ENCODE data around the gene CCDC80. TPM values are rescaled to one million over a fixed set of nuclear protein-coding genes. Genes with fewer than 3 reads are reported as not detected.

The CCDC80 gene
- polyA plus RNA-seq, 3 donors: 0.05 TPM; not detected in 2

DNA sequence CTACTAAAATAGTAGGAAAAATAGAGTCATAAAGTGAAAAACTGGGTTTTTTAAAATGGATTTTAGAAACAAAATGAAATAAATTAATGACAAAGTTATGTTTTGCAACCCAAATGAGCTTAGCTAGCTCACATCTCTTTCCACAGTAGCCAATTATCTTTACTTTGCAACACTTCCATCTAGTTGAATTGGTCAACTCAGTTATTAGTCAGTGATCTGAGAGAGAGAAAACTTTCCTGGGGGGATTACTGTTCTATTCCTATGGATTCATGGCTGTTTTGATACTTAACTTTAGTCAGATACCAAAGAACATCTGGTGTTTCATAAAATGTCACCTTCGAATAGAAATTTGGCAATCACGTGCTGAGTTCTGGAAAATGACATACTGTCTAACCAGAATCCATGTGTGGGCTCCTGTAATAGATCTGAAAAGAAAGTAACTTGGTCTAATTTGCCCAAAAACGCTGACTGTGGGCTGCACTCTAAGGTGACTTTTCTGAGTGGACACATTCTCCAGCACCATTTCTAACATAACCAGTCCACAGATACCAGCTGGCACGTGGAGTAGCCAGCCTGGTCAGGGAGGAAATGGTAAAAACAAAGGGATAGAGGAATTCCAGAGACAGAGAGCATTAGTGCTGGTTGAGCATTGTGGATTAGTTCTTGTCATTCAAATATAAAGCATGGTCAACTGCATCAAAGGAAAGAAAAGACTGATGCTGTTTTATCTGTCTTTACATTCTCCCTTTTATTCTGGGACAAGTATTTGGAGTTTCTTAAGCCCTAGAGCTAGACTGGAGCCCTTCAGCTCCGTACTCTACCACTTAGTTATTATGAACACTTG lies 45.2 kb upstream of the CCDC80 start:
- H3K79me2 ChIP-seq (ENCODE audit: insufficient read depth, low read length): no peaks in the 10 kb centered on the region
- peaks cover 12 to 20% of the 10 kb centered on the region in 2 donors for H3K4me1 ChIP-seq (ENCODE audit: control insufficient read depth in 1 of 2, insufficient read depth in 2 of 2, low read length in 2 of 2)
- intact Hi-C loops (cut with micrococcal nuclease): no loop called here
- H4K20me1 ChIP-seq (ENCODE audit: insufficient read depth, low read length): no peaks in the 10 kb centered on the region
- Mint-ChIP-seq H3K36me3 (no peaks in the 10 kb centered on the region), H3K9me3 (no peaks in the 10 kb centered on the region), H3K4me3 (no peak overlapping the region), H3K4me1 (peaks cover 25% of the 10 kb centered on the region), H3K27me3 (ENCODE audit: low read depth in 3 of 3) (peaks cover 0 to 2% (median 1%) of the 10 kb centered on the region in 3 donors), H3K27ac (no peak overlapping the region)
- no peak overlapping the region for H3K9ac ChIP-seq (ENCODE audit: insufficient read depth, low read length, poor library complexity, severe bottlenecking)
- WGBS (ENCODE audit: insufficient coverage): 88% methylated on average over 2 of the region's 5 CpGs
- no peaks in the 10 kb centered on the region for H3K36me3 ChIP-seq (replicated peaks in 1 of 2; ENCODE audit: control insufficient read depth in 1 of 2, insufficient read depth in 2 of 2, low read length in 2 of 2)
- H3K27me3 ChIP-seq (ENCODE audit: control insufficient read depth in 2 of 2, insufficient read depth in 2 of 2, low read length in 2 of 2): no peaks in the 10 kb centered on the region
- H2AFZ ChIP-seq (ENCODE audit: insufficient read depth, low read depth, low read length, poor library complexity, severe bottlenecking): no peak overlapping the region
- H3K27ac ChIP-seq (ENCODE audit: low read depth in 1 of 2, low read length in 2 of 2): no peak overlapping the region
- H3K4me2 ChIP-seq (replicated peaks; ENCODE audit: extremely low read depth, low read length, poor library complexity, severe bottlenecking): no peak overlapping the region
- no peak overlapping the region for H3K4me3 ChIP-seq (replicated peaks in 1 of 3; ENCODE audit: low read depth in 2 of 3, low read length in 3 of 3)
- TF ChIP-seq, protein P1, sequence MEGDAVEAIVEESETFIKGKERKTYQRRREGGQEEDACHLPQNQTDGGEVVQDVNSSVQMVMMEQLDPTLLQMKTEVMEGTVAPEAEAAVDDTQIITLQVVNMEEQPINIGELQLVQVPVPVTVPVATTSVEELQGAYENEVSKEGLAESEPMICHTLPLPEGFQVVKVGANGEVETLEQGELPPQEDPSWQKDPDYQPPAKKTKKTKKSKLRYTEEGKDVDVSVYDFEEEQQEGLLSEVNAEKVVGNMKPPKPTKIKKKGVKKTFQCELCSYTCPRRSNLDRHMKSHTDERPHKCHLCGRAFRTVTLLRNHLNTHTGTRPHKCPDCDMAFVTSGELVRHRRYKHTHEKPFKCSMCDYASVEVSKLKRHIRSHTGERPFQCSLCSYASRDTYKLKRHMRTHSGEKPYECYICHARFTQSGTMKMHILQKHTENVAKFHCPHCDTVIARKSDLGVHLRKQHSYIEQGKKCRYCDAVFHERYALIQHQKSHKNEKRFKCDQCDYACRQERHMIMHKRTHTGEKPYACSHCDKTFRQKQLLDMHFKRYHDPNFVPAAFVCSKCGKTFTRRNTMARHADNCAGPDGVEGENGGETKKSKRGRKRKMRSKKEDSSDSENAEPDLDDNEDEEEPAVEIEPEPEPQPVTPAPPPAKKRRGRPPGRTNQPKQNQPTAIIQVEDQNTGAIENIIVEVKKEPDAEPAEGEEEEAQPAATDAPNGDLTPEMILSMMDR (IDR thresholded peaks at IDR 0.05): no peak
- no peak for DNase-seq
- no peaks in the 10 kb centered on the region for H3K9me3 ChIP-seq (replicated peaks in 1 of 2; ENCODE audit: control insufficient read depth in 1 of 2, insufficient read depth in 1 of 2, low read length in 2 of 2)

DNA sequence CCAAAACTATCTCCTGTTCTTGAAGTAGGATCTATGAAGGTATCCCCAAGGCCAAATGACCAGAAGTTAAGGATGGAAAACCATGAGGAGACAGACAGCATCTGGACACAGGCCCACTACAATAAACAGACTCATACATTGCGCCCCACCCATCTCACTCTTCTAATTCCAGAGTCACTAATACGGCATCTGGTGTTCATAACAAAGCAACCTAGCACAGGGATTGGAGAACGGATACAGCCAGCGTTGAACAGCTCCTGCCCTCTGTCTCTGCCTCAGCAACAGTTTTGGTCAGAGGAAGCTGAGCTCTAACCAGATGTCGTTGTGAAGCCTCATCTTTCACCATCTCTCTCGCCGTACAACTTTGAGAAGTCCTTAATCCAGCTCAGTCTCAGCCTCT lies 44.5 kb upstream of the CCDC80 start:
- no peak for DNase-seq
- Histone ChIP-seq H2AFZ (ENCODE audit: insufficient read depth, low read depth, low read length, poor library complexity, severe bottlenecking) (no peak overlapping the region), H3K4me1 (ENCODE audit: control insufficient read depth in 1 of 2, insufficient read depth in 2 of 2, low read length in 2 of 2) (peaks cover 12 to 20% of the 10 kb centered on the region in 2 donors), H3K4me3 (replicated peaks in 1 of 3; ENCODE audit: low read depth in 2 of 3, low read length in 3 of 3) (no peak overlapping the region), H3K27ac (ENCODE audit: low read depth in 1 of 2, low read length in 2 of 2) (no peak overlapping the region), H3K27me3 (ENCODE audit: control insufficient read depth in 2 of 2, insufficient read depth in 2 of 2, low read length in 2 of 2) (no peaks in the 10 kb centered on the region), H3K4me2 (replicated peaks; ENCODE audit: extremely low read depth, low read length, poor library complexity, severe bottlenecking) (no peak overlapping the region), H3K36me3 (replicated peaks in 1 of 2; ENCODE audit: control insufficient read depth in 1 of 2, insufficient read depth in 2 of 2, low read length in 2 of 2) (no peaks in the 10 kb centered on the region), H3K79me2 (ENCODE audit: insufficient read depth, low read length) (no peaks in the 10 kb centered on the region), H4K20me1 (ENCODE audit: insufficient read depth, low read length) (no peaks in the 10 kb centered on the region), H3K9me3 (replicated peaks in 1 of 2; ENCODE audit: control insufficient read depth in 1 of 2, insufficient read depth in 1 of 2, low read length in 2 of 2) (no peaks in the 10 kb centered on the region), H3K9ac (ENCODE audit: insufficient read depth, low read length, poor library complexity, severe bottlenecking) (no peak overlapping the region)
- Mint-ChIP-seq H3K36me3 (no peaks in the 10 kb centered on the region), H3K27ac (no peak overlapping the region), H3K9me3 (no peaks in the 10 kb centered on the region), H3K27me3 (ENCODE audit: low read depth in 3 of 3) (peaks cover 0 to 2% (median 1%) of the 10 kb centered on the region in 3 donors), H3K4me3 (no peak overlapping the region), H3K4me1 (peaks cover 25% of the 10 kb centered on the region)
- TF ChIP-seq, protein P1 (IDR thresholded peaks at IDR 0.05): no peak
- intact Hi-C loops (cut with micrococcal nuclease): no loop called here
- WGBS (ENCODE audit: insufficient coverage): 95% methylated on average over 6 of the region's 7 CpGs
